Uterus (tissue), 4 donors: ENCODE data around the gene CCNQ. TPM values are rescaled to one million over a fixed set of nuclear protein-coding genes. Genes with fewer than 3 reads are reported as not detected.

Source experiments
- DNase-seq, 2 donors: peaks; one replicate each; pipeline ENCODE4 v3.0.0-alpha.2; 2019 to 2020
- H3K27ac ChIP-seq, 2 donors: fragments of 200-600 bp; sonication (generic); 1 replicate in 1 of 2; 2 replicates in 1 of 2; pipeline ENCODE4 v1.5.1; 2016 to 2018
- H3K27me3 ChIP-seq, 2 donors: fragments of 200-600 bp; sonication (generic); one replicate each; pipeline ENCODE4 v1.5.1; 2018 to 2019; ENCODE audit warnings: control low read depth in 1 of 2
- H3K36me3 ChIP-seq, 2 donors: fragments of 200-600 bp; sonication (generic); one replicate each; pipeline ENCODE4 v1.5.1; 2019; ENCODE audit warnings: control low read depth in 1 of 2
- H3K4me1 ChIP-seq, 2 donors: fragments of 200-600 bp; sonication (generic); one replicate each; pipeline ENCODE4 v1.5.1; 2018 to 2019; ENCODE audit warnings: control low read depth in 1 of 2
- H3K4me3 ChIP-seq, 2 donors: fragments of 200-600 bp; sonication (generic); 1 replicate in 1 of 2; 2 replicates in 1 of 2; pipeline ENCODE4 v1.5.1; 2018 to 2019; ENCODE audit warnings: mild to moderate bottlenecking in 1 of 2
- H3K9me3 ChIP-seq, 2 donors: fragments of 200-600 bp; sonication (generic); one replicate each; pipeline ENCODE4 v1.5.1; 2019; ENCODE audit warnings: control low read depth in 1 of 2
- POLR2A ChIP-seq, 2 donors: fragments of 450-650 bp; IDR thresholded peaks; one replicate each; pipeline ENCODE4 v1.6.1; 2016; ENCODE audit warnings: antibody characterized with exemption in 2 of 2, mild to moderate bottlenecking in 1 of 2, moderate library complexity in 1 of 2
- intact Hi-C: fragments of 100-400 bp; cut with DNase I; formaldehyde crosslinking; loops from one replicate; pipeline ENCODE4 v1.15.1; 2023; ENCODE audit warnings: low total_unique reads
- total RNA-seq, 4 donors: library from RNA; depleted of rRNA in 3 of 4; stranded (reverse); fragments of >200 nt in 3 of 4; gene quantifications; one replicate each; pipeline versions ENCODE4 v1.1.0 to v1.2.4, GENCODE V29; 2014 to 2023
- TF ChIP-seq, protein P1 (sequence below), 4 experiments: fragments of 200-600 bp in 2 of 4; fragments of 450-650 bp in 2 of 4; sonication (generic) in 2 of 4; IDR thresholded peaks; one replicate each; pipeline ENCODE4 v1.5.1; 2016 to 2019; ENCODE audit warnings: antibody characterized with exemption in 4 of 4, mild to moderate bottlenecking in 2 of 4, moderate library complexity in 1 of 4
- donor health status: DM: yes; HTN: yes; CAD: no.

CCNQ gene
- total RNA-seq, 4 donors from 2014 or later = 14.9 to 94.5 (median 29.3) TPM

- Histone ChIP-seq H3K4me1 (no peaks in the 10 kb centered on the region), H3K4me3 (no peak overlapping the region), H3K9me3 (no peaks in the 10 kb centered on the region), H3K27ac (no peak overlapping the region), H3K36me3 (no peaks in the 10 kb centered on the region), H3K27me3 (no peaks in the 10 kb centered on the region)
- TF ChIP-seq POLR2A (IDR thresholded peaks at IDR 0.05) = no peak
- TF ChIP-seq, protein P1, sequence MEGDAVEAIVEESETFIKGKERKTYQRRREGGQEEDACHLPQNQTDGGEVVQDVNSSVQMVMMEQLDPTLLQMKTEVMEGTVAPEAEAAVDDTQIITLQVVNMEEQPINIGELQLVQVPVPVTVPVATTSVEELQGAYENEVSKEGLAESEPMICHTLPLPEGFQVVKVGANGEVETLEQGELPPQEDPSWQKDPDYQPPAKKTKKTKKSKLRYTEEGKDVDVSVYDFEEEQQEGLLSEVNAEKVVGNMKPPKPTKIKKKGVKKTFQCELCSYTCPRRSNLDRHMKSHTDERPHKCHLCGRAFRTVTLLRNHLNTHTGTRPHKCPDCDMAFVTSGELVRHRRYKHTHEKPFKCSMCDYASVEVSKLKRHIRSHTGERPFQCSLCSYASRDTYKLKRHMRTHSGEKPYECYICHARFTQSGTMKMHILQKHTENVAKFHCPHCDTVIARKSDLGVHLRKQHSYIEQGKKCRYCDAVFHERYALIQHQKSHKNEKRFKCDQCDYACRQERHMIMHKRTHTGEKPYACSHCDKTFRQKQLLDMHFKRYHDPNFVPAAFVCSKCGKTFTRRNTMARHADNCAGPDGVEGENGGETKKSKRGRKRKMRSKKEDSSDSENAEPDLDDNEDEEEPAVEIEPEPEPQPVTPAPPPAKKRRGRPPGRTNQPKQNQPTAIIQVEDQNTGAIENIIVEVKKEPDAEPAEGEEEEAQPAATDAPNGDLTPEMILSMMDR (IDR thresholded peaks at IDR 0.05) = no peak
- intact Hi-C loops = no loop called here
- DNase-seq = no peak
These were observed 38.5 kb downstream of the CCNQ start for GRCh38 chrX:153560466-153560865.

- H3K9me3 ChIP-seq = no peaks in the 10 kb centered on the region
- no peaks in the 10 kb centered on the region for H3K36me3 ChIP-seq
- no peaks in the 10 kb centered on the region for H3K4me1 ChIP-seq
- H3K27ac ChIP-seq = no peak overlapping the region
- no peak for TF ChIP-seq POLR2A (IDR thresholded peaks at IDR 0.05)
- TF ChIP-seq, protein P1 (IDR thresholded peaks at IDR 0.05) = no peak
- no peaks in the 10 kb centered on the region for H3K27me3 ChIP-seq
- H3K4me3 ChIP-seq = no peak overlapping the region
- DNase-seq = no peak
- intact Hi-C loops = loop anchor here (10.0 kb wide), 1 partner anchor 105 kb away; no protein-coding TSS in a partner anchor
These were observed 38.9 kb downstream of the CCNQ start for GRCh38 chrX:153560000-153560399.

- Histone ChIP-seq H3K4me3 (no peak overlapping the region), H3K9me3 (no peaks in the 10 kb centered on the region), H3K36me3 (no peaks in the 10 kb centered on the region), H3K27ac (no peak overlapping the region), H3K4me1 (no peaks in the 10 kb centered on the region), H3K27me3 (no peaks in the 10 kb centered on the region)
- intact Hi-C loops = loop anchor here (10.0 kb wide), 1 partner anchor 107 kb away; no protein-coding TSS in a partner anchor
- no peak for DNase-seq
- no peak for TF ChIP-seq POLR2A (IDR thresholded peaks at IDR 0.05)
These were observed 41.2 kb downstream of the CCNQ start for GRCh38 chrX:153557618-153558355.

GRCh38 chrX:153556767-153557166 lies 42.2 kb downstream of the CCNQ start:
- Histone ChIP-seq H3K27me3 (no peaks in the 10 kb centered on the region), H3K27ac (no peak overlapping the region), H3K9me3 (no peaks in the 10 kb centered on the region), H3K4me1 (no peaks in the 10 kb centered on the region), H3K4me3 (no peak overlapping the region), H3K36me3 (no peaks in the 10 kb centered on the region)
- DNase-seq = no peak
- no peak for TF ChIP-seq POLR2A (IDR thresholded peaks at IDR 0.05)
- TF ChIP-seq, protein P1 (IDR thresholded peaks at IDR 0.05) = no peak
- intact Hi-C loops = loop anchor here (10.0 kb wide), 1 partner anchor 108 kb away; no protein-coding TSS in a partner anchor

DNA sequence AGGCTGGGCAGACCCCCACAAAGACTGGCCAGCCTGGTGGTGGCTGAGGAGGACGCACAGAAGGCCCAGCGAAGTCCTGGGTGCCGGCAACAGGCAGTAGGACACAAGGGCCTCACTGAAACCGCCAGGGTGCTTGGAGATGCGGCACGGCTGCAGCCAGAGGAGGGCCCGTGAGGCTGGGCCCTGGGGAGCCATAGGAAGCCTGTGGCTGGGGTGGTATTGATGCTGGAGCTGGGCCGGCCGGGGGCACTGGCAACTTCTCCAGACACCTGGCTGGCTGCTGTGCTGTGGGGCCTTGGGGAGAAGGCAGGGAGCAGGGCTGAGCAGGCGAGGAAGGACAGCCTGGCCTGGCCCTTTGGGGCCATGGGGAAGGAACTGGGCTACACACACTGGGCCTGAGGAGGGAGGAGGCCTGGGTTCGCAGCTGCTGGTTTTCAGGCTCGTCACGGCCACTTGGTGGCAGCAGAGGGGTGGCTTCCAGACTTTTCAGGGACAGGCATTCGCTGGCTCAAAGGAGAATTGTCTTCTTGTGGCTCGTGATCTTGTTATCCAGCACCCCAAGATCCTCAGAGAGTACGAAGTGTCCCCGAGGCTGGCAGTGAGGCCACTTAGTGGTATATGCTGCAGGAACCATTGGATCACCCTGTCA lies 44.3 kb downstream of the CCNQ start:
- DNase-seq = peak; percentile 31 to 55
- H3K27me3 ChIP-seq = no peaks in the 10 kb centered on the region

More for the DNA sequence above, 44.3 kb downstream of the CCNQ start:
- intact Hi-C loops = loop anchor here (10.0 kb wide), 1 partner anchor 110 kb away; no protein-coding TSS in a partner anchor
- H3K4me3 ChIP-seq = no peak overlapping the region
- TF ChIP-seq, protein P1 (IDR thresholded peaks at IDR 0.05) = peak; percentile 39 to 58 (median 53)
- TF ChIP-seq POLR2A (IDR thresholded peaks at IDR 0.05) = no peak
- H3K9me3 ChIP-seq = no peaks in the 10 kb centered on the region
- H3K4me1 ChIP-seq = no peaks in the 10 kb centered on the region
- no peak overlapping the region for H3K27ac ChIP-seq
- H3K36me3 ChIP-seq = no peaks in the 10 kb centered on the region
